Measurements from ENCODE around the gene ABHD12.

Gene ABHD12

DNA sequence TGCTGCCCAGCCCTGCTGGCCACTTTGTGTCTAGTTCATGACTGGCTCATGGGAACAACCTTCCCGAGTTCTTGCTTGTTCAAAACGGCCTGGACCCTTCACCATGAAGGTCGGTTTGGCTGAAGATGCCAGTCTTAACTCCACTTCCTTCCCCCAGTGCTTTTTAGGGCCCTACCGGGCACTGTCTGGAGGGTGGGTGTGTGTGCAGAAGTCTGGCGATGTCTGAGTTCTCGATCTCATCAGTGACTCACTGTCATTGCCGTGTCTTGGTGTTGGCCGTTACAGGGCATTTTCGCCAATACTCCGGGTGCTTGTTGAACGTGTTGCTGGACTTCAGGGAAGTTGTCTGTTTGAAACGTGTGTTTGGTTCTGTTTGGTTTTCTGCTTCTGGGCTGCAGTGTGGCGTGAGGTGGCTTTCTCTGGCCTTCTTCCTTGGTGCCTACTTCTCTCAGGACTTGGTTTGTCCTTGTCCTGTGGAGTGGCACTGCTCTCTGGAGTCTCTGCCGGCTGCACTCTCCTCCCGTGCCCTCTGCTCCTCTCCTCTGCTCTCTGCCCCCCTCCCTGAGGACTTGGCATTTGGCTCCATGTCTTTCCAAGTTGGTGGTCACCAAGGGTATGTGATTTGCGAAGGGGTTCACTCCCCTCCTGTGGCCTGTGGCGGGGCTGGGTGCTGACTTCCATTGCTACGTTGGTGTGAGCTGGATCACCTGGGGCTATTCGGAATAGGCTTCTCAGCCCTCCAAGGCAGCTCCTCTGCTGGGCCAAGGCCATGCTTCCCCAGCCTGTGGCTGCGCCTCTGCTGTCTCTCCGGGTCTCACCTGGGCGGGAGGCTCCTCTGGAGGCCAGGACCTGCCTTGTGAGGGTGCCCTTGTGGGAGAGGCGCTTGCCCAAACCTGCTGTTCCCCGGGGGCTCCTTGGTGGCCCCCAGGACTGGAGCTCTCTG, 104.5 kb downstream of the ABHD12 start:
- no peak for TF ChIP-seq GABPA (IDR thresholded peaks at IDR 0.05; ENCODE audit: low read depth)
- TF ChIP-seq SPI1 (IDR thresholded peaks at IDR 0.05; ENCODE audit: borderline replicate concordance, low read depth), result no peak
- TF ChIP-seq, protein P1, sequence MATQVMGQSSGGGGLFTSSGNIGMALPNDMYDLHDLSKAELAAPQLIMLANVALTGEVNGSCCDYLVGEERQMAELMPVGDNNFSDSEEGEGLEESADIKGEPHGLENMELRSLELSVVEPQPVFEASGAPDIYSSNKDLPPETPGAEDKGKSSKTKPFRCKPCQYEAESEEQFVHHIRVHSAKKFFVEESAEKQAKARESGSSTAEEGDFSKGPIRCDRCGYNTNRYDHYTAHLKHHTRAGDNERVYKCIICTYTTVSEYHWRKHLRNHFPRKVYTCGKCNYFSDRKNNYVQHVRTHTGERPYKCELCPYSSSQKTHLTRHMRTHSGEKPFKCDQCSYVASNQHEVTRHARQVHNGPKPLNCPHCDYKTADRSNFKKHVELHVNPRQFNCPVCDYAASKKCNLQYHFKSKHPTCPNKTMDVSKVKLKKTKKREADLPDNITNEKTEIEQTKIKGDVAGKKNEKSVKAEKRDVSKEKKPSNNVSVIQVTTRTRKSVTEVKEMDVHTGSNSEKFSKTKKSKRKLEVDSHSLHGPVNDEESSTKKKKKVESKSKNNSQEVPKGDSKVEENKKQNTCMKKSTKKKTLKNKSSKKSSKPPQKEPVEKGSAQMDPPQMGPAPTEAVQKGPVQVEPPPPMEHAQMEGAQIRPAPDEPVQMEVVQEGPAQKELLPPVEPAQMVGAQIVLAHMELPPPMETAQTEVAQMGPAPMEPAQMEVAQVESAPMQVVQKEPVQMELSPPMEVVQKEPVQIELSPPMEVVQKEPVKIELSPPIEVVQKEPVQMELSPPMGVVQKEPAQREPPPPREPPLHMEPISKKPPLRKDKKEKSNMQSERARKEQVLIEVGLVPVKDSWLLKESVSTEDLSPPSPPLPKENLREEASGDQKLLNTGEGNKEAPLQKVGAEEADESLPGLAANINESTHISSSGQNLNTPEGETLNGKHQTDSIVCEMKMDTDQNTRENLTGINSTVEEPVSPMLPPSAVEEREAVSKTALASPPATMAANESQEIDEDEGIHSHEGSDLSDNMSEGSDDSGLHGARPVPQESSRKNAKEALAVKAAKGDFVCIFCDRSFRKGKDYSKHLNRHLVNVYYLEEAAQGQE (IDR thresholded peaks at IDR 0.05; ENCODE audit: insufficient replicate concordance, low read depth), result no peak
- no peak for TF ChIP-seq POLR2AphosphoS5 (IDR thresholded peaks at IDR 0.05; ENCODE audit: low read depth)
- TF ChIP-seq, protein P2, sequence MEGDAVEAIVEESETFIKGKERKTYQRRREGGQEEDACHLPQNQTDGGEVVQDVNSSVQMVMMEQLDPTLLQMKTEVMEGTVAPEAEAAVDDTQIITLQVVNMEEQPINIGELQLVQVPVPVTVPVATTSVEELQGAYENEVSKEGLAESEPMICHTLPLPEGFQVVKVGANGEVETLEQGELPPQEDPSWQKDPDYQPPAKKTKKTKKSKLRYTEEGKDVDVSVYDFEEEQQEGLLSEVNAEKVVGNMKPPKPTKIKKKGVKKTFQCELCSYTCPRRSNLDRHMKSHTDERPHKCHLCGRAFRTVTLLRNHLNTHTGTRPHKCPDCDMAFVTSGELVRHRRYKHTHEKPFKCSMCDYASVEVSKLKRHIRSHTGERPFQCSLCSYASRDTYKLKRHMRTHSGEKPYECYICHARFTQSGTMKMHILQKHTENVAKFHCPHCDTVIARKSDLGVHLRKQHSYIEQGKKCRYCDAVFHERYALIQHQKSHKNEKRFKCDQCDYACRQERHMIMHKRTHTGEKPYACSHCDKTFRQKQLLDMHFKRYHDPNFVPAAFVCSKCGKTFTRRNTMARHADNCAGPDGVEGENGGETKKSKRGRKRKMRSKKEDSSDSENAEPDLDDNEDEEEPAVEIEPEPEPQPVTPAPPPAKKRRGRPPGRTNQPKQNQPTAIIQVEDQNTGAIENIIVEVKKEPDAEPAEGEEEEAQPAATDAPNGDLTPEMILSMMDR (IDR thresholded peaks at IDR 0.05; ENCODE audit: insufficient read depth, low read length), result no peak
- no peak overlapping the region for H3K4me3 ChIP-seq (replicated peaks; ENCODE audit: insufficient read depth, low read length)
- DNase-seq (ENCODE audit: low read depth in 1 of 2, low spot score in 1 of 2), result no peak
- no peak overlapping the region for H3K27ac ChIP-seq (replicated peaks)
- no peaks in the 10 kb centered on the region for H3K27me3 ChIP-seq (ENCODE audit: insufficient read depth, poor library complexity, severe bottlenecking)

- DNase-seq (ENCODE audit: low read depth in 1 of 2, low spot score in 1 of 2), result no peak
- no peak overlapping the region for H3K4me3 ChIP-seq (replicated peaks; ENCODE audit: insufficient read depth, low read length)
- TF ChIP-seq, protein P2 (IDR thresholded peaks at IDR 0.05; ENCODE audit: insufficient read depth, low read length), result no peak
- TF ChIP-seq, protein P1 (IDR thresholded peaks at IDR 0.05; ENCODE audit: insufficient replicate concordance, low read depth), result no peak
- TF ChIP-seq POLR2AphosphoS5 (IDR thresholded peaks at IDR 0.05; ENCODE audit: low read depth), result no peak
- TF ChIP-seq SPI1 (IDR thresholded peaks at IDR 0.05; ENCODE audit: borderline replicate concordance, low read depth), result no peak
- no peak for TF ChIP-seq GABPA (IDR thresholded peaks at IDR 0.05; ENCODE audit: low read depth)
- no peak overlapping the region for H3K27ac ChIP-seq (replicated peaks)
- H3K27me3 ChIP-seq (ENCODE audit: insufficient read depth, poor library complexity, severe bottlenecking), result no peaks in the 10 kb centered on the region
Observed at GRCh38 chr20:25285091-25285647, 105.5 kb downstream of the ABHD12 start.

GRCh38 chr20:25284131-25284601, 106.5 kb downstream of the ABHD12 start:
- H3K4me3 ChIP-seq (replicated peaks; ENCODE audit: insufficient read depth, low read length), result no peak overlapping the region
- H3K27me3 ChIP-seq (ENCODE audit: insufficient read depth, poor library complexity, severe bottlenecking), result no peaks in the 10 kb centered on the region
- no peak overlapping the region for H3K27ac ChIP-seq (replicated peaks)
- TF ChIP-seq, protein P2 (IDR thresholded peaks at IDR 0.05; ENCODE audit: insufficient read depth, low read length), result no peak
- TF ChIP-seq GABPA (IDR thresholded peaks at IDR 0.05; ENCODE audit: low read depth) (no peak), POLR2AphosphoS5 (IDR thresholded peaks at IDR 0.05; ENCODE audit: low read depth) (no peak), SPI1 (IDR thresholded peaks at IDR 0.05; ENCODE audit: borderline replicate concordance, low read depth) (no peak)
- TF ChIP-seq, protein P1 (IDR thresholded peaks at IDR 0.05; ENCODE audit: insufficient replicate concordance, low read depth), result no peak
- DNase-seq (ENCODE audit: low read depth in 1 of 2, low spot score in 1 of 2), result no peak
